Neural progenitor cell (in vitro differentiated cells): ENCODE data around the gene LRRC74B. TPM values are rescaled to one million over a fixed set of nuclear protein-coding genes. Genes with fewer than 3 reads are reported as not detected.

Experiments used
- DNase-seq: peaks from one replicate; pipeline ENCODE4 v3.0.0-alpha.2; 2016; ENCODE audit warnings: low spot score
- H2AFZ ChIP-seq: fragments of 200-600 bp; sonication (generic); replicated peaks from 2 replicates; pipeline ENCODE4 v1.6.1; 2016; ENCODE audit warnings: antibody characterized with exemption
- H3F3A ChIP-seq: fragments of 200-600 bp; sonication (generic); 2 replicates; pipeline ENCODE4 v1.6.1; 2016; ENCODE audit warnings: antibody characterized with exemption, low read depth
- H3K27ac ChIP-seq: fragments of 200-600 bp; sonication (generic); 2 replicates; pipeline ENCODE4 v1.5.1; 2016; ENCODE audit warnings: mild to moderate bottlenecking
- H3K27me3 ChIP-seq: fragments of 200-600 bp; sonication (generic); 2 replicates; pipeline ENCODE4 v1.6.1; 2016; ENCODE audit warnings: mild to moderate bottlenecking, moderate library complexity
- H3K36me3 ChIP-seq: fragments of 200-600 bp; sonication (generic); 2 replicates; pipeline ENCODE4 v1.5.1; 2016
- H3K4me1 ChIP-seq: fragments of 200-600 bp; sonication (generic); 2 replicates; pipeline ENCODE4 v1.6.1; 2016; ENCODE audit warnings: mixed run types
- H3K4me2 ChIP-seq: fragments of 200-600 bp; sonication (generic); 2 replicates; pipeline ENCODE4 v1.6.1; 2016
- H3K4me3 ChIP-seq: fragments of 200-600 bp; sonication (generic); 2 replicates; pipeline ENCODE4 v1.5.1; 2016
- H3K79me2 ChIP-seq: fragments of 200-600 bp; sonication (generic); 2 replicates; pipeline ENCODE4 v1.6.1; 2016; ENCODE audit warnings: low read depth
- H3K9ac ChIP-seq: fragments of 200-600 bp; sonication (generic); 2 replicates; pipeline ENCODE4 v1.6.1; 2016
- H3K9me3 ChIP-seq: fragments of 200-600 bp; sonication (generic); 2 replicates; pipeline ENCODE4 v1.5.1; 2016; ENCODE audit warnings: low read depth
- H4K20me1 ChIP-seq: fragments of 200-600 bp; sonication (generic); 2 replicates; pipeline ENCODE4 v1.6.1; 2016; ENCODE audit warnings: low read depth
- H3K27ac Mint-ChIP-seq: 3 replicates; pipeline ENCODE4 v1.8.0; 2021; ENCODE audit warnings: mixed read lengths
- H3K27me3 Mint-ChIP-seq: 2 replicates; pipeline ENCODE4 v1.8.0; 2022; ENCODE audit warnings: low read depth, mild to moderate bottlenecking, inconsistent platforms, moderate library complexity, mixed read lengths; ENCODE audit not compliant: insufficient read depth
- H3K36me3 Mint-ChIP-seq: 3 replicates; pipeline ENCODE4 v1.8.0; 2021; ENCODE audit warnings: mixed read lengths
- H3K4me1 Mint-ChIP-seq: 3 replicates; pipeline ENCODE4 v1.8.0; 2021; ENCODE audit warnings: mixed read lengths
- H3K4me3 Mint-ChIP-seq: 3 replicates; pipeline ENCODE4 v1.8.0; 2021; ENCODE audit warnings: mild to moderate bottlenecking, moderate library complexity, mixed read lengths
- H3K9me3 Mint-ChIP-seq: 3 replicates; pipeline ENCODE4 v1.8.0; 2020; ENCODE audit warnings: mixed read lengths
- CTCF ChIP-seq: fragments of 200-600 bp; sonication (generic); IDR thresholded peaks from 2 replicates; pipeline ENCODE4 v1.5.1; 2017; ENCODE audit warnings: antibody characterized with exemption, mild to moderate bottlenecking
- EZH2 ChIP-seq: fragments of 200-600 bp; sonication (generic); IDR thresholded peaks from 2 replicates; pipeline ENCODE4 v1.6.1; 2017; ENCODE audit warnings: antibody characterized with exemption, mild to moderate bottlenecking, moderate library complexity
- EZH2phosphoT487 ChIP-seq: fragments of 200-600 bp; sonication (generic); IDR thresholded peaks from 2 replicates; pipeline ENCODE4 v1.6.1; 2017; ENCODE audit warnings: antibody characterized with exemption
- total RNA-seq: library from RNA; depleted of rRNA; stranded (reverse); fragments of >200 nt; gene quantifications from 2 replicates; pipeline ENCODE4 v1.2.3, GENCODE V29; 2015; ENCODE audit warnings: low replicate concordance

Gene LRRC74B
- total RNA-seq, 1 donor from 2014 or later, result not detected

GRCh38 chr22:21073023-21073422, 27.3 kb downstream of the LRRC74B start:
- Mint-ChIP-seq H3K27me3 (peaks cover 5% of the 10 kb centered on the region), H3K4me3 (no peak overlapping the region), H3K36me3 (no peaks in the 10 kb centered on the region), H3K9me3 (peaks cover 10% of the 10 kb centered on the region), H3K4me1 (peaks cover 2% of the 10 kb centered on the region), H3K27ac (no peak overlapping the region)
- DNase-seq, result no peak
- TF ChIP-seq CTCF, result no peak
- no peak for TF ChIP-seq EZH2phosphoT487
- no peak for TF ChIP-seq EZH2
- no peaks in the 10 kb centered on the region for H3K27me3 ChIP-seq
- no peaks in the 10 kb centered on the region for H4K20me1 ChIP-seq
- H2AFZ ChIP-seq, result no peak overlapping the region
- no peak overlapping the region for H3K9ac ChIP-seq
- H3K79me2 ChIP-seq, result no peaks in the 10 kb centered on the region
- no peaks in the 10 kb centered on the region for H3K36me3 ChIP-seq
- no peak overlapping the region for H3K27ac ChIP-seq
- no peak overlapping the region for H3K4me2 ChIP-seq
- no peaks in the 10 kb centered on the region for H3K9me3 ChIP-seq
- no peak overlapping the region for H3K4me3 ChIP-seq
- no peaks in the 10 kb centered on the region for H3F3A ChIP-seq
- no peaks in the 10 kb centered on the region for H3K4me1 ChIP-seq

GRCh38 chr22:21073482-21073881, 27.7 kb downstream of the LRRC74B start:
- no peak overlapping the region for H3K9ac ChIP-seq
- H3K27me3 ChIP-seq, result no peaks in the 10 kb centered on the region
- no peak for TF ChIP-seq EZH2
- no peak for TF ChIP-seq EZH2phosphoT487
- TF ChIP-seq CTCF, result no peak
- Mint-ChIP-seq H3K4me1 (peaks cover 2% of the 10 kb centered on the region), H3K9me3 (peaks cover 10% of the 10 kb centered on the region), H3K36me3 (no peaks in the 10 kb centered on the region), H3K27me3 (peaks cover 5% of the 10 kb centered on the region), H3K4me3 (no peak overlapping the region), H3K27ac (no peak overlapping the region)
- H3F3A ChIP-seq, result no peaks in the 10 kb centered on the region
- no peaks in the 10 kb centered on the region for H4K20me1 ChIP-seq
- no peak overlapping the region for H2AFZ ChIP-seq
- no peak for DNase-seq
- H3K4me1 ChIP-seq, result no peaks in the 10 kb centered on the region
- H3K4me3 ChIP-seq, result no peak overlapping the region
- H3K36me3 ChIP-seq, result no peaks in the 10 kb centered on the region
- no peak overlapping the region for H3K27ac ChIP-seq
- no peaks in the 10 kb centered on the region for H3K9me3 ChIP-seq
- H3K4me2 ChIP-seq, result no peak overlapping the region
- H3K79me2 ChIP-seq, result no peaks in the 10 kb centered on the region

GRCh38 chr22:21074102-21074715, 28.5 kb downstream of the LRRC74B start:
- no peaks in the 10 kb centered on the region for H3K36me3 Mint-ChIP-seq
- no peak overlapping the region for H3K4me3 ChIP-seq
- H3K27ac Mint-ChIP-seq, result no peak overlapping the region
- H3K27me3 Mint-ChIP-seq, result peaks cover 5% of the 10 kb centered on the region
- H4K20me1 ChIP-seq, result no peaks in the 10 kb centered on the region
- H2AFZ ChIP-seq, result no peak overlapping the region
- no peak overlapping the region for H3K4me3 Mint-ChIP-seq
- H3K27me3 ChIP-seq, result no peaks in the 10 kb centered on the region
- H3K9me3 Mint-ChIP-seq, result peaks cover 10% of the 10 kb centered on the region
- no peaks in the 10 kb centered on the region for H3F3A ChIP-seq
- H3K36me3 ChIP-seq, result no peaks in the 10 kb centered on the region
- H3K9ac ChIP-seq, result no peak overlapping the region
- peaks cover 8% of the 10 kb centered on the region for H3K4me1 Mint-ChIP-seq
- no peak overlapping the region for H3K4me2 ChIP-seq
- DNase-seq, result no peak
- no peaks in the 10 kb centered on the region for H3K79me2 ChIP-seq
- H3K9me3 ChIP-seq, result no peaks in the 10 kb centered on the region
- no peak overlapping the region for H3K27ac ChIP-seq
- TF ChIP-seq CTCF (no peak), EZH2 (no peak), EZH2phosphoT487 (no peak)
- no peaks in the 10 kb centered on the region for H3K4me1 ChIP-seq
